H54 (cell line): ENCODE measurements around the gene FAM13C.

Experiments
- DNase-seq: peaks from one replicate; pipeline ENCODE4 v3.0.0; 2011; ENCODE audit warnings: low spot score, mixed read lengths; ENCODE audit not compliant: insufficient read length
- FAIRE-seq: peaks from 3 replicates; lab custom pipeline; 2011; peaks lifted over from hg19 to GRCh38; lab: Jason Lieb, UNC
- POLR2A ChIP-seq: IDR thresholded peaks from 2 replicates; pipeline ENCODE4 v1.6.1; 2011; ENCODE audit warnings: low read depth, mild to moderate bottlenecking, low read length

Gene FAM13C

DNA sequence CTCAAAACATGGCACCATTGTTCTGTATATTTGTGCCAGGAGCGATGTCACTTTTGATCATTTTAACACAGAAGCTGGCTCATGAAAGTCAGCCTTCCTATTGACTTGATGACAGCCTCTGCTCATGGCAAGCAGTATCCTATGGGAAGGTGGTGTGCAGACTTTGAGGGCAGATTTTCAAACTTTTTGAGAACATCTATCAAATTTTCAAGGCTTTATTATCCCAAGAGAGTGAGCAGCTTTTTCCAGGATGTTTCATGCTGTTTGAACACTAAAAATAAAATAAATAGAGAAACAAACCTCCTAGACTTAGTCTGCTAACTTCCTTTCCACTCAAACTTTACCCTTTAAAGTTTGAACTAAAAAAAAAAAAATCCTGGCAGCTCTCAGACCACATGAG is 20.3 kb downstream of the FAM13C start:
- TF ChIP-seq POLR2A = no peak
- no peak for FAIRE-seq
- no peak for DNase-seq

DNA sequence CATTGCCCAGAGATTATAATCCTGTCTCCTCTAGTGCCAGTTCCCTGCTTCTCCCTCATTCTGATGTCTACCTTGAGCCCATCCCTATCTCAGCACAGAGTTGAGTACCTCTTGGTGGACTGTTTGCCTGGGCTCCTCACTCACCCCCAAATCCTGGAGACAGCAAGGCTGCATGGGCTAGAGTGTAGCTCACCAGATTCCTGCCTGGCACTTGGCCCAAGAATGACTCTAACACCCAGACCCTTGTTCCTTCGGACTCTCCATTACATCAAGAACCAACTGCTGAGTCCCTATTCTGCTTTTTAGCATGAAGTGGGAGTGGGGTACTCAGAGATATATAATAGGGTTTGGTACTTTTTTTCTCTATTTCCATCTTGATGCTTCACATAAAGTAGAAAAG is 22.1 kb downstream of the FAM13C start:
- no peak for DNase-seq
- TF ChIP-seq POLR2A = no peak
- no peak for FAIRE-seq

DNA sequence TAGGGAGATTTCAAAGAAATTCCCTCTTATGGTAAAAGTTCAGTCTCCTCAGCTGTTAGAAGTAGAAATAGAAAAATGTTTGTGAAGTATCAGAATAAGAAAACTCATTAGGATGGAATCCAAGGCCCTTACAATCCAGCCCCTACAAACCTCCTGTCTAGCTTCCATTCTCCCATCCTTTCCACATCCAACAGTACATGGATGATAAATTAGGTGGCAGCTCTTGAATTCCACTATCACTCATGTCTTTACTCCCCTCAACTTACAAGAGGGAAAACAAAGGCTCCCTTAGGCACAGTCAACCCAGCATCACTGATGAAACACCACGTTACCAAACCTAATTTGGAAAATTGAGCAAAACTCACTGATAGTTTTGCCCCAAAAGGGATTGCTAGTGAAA is 23.0 kb downstream of the FAM13C start:
- TF ChIP-seq POLR2A = no peak
- no peak for DNase-seq
- FAIRE-seq = no peak

DNA sequence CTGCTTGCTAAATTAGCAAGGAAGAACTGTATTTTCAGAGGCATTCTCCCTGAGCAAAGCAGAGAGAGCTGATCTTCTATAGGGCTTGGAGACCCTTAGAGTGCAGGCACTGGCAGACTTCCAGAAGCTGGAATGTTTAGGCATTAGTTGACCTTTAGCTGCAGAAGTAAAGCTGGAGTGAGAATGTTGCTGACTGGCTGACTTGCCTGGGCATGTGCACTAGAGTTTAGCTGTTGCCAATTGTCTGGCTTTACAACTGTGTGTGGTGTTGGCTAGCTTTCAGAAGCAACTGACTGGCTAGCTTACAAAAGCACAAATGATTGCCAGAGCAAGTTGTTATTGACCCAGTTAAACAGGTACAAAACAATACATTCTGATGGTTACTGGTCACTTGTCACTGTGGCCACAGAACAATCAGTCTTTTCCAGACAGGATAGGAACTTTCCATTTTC is 25.1 kb downstream of the FAM13C start:
- DNase-seq (no peak), FAIRE-seq (no peak)
- no peak for TF ChIP-seq POLR2A

DNA sequence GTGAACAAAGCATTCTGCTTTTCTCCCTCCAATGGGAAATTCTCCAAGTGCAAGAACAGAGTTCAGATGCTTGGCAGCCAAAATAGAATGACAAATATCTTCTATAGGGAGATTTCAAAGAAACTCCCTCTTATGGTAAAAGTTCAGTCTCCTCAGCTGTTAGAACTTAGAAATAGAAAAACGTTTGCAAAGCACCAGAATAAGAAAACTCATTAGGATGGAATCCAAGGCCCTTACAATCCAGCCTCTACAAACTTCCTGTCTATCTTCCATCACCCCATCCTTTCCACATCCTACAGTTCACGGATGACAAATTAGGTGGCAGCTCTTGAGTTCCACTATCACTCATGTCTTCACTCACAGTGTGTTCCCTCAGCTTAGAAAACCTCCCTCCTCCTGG is 25.7 kb downstream of the FAM13C start:
- no peak for FAIRE-seq
- DNase-seq = no peak
- TF ChIP-seq POLR2A = no peak

DNA sequence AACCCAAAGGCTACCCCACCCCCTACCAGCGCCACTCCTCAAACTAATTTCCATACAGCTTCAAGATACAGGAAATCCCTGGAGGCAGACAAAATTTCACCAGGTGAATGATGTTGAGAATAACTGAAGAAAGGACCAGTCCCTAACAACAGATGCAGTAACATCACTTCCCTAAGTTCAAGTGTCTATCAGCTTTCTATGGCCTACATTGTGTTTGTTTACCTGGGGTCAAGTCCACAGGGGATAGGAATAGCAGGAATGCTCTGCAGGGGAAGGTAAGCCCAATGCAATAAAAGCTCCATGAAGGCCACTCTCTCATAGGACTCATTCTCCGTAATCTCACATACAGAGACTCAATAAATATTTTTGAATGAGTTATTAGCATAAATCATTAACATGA is 26.9 kb downstream of the FAM13C start:
- no peak for FAIRE-seq
- no peak for TF ChIP-seq POLR2A
- no peak for DNase-seq

DNA sequence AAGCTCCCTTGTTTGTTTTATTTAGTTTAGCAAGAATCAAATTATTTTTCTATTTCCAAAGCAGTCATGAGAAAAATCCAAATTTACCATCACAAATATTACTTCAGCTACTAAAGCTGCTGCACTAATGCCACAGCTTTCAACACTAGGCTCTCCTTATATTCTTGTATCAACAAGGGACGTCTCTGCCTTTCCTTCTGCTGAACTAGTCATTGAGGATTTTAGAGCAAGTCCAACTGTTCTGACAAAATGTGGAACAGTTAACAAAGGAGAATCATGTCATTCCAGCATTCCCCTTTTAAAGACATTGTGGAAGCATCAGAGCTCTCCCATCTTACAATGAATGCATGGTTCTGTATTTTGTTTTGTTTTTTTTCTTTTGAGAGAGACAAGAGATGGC is 28.6 kb downstream of the FAM13C start:
- DNase-seq (no peak), FAIRE-seq (no peak)
- TF ChIP-seq POLR2A = no peak

DNA sequence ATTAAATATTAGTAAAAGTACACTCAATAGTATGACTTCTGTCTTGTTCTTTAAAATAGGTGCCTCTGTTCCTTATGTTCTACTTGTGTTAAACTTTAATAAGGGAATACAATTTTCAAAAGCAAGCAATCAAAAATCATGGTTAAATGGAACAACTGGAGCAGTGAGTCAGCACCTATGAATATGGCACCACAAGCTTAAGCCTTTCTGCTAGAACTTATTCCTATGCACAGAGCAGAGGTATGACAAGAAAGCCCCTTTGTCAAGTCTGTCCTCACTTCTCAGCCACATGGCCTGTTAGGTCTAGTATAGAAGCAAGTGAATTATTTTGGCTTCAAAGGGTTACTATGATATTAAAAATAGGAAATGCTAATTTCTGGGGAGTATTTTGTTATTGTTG is 29.8 kb downstream of the FAM13C start:
- FAIRE-seq (no peak), DNase-seq (no peak)
- no peak for TF ChIP-seq POLR2A

DNA sequence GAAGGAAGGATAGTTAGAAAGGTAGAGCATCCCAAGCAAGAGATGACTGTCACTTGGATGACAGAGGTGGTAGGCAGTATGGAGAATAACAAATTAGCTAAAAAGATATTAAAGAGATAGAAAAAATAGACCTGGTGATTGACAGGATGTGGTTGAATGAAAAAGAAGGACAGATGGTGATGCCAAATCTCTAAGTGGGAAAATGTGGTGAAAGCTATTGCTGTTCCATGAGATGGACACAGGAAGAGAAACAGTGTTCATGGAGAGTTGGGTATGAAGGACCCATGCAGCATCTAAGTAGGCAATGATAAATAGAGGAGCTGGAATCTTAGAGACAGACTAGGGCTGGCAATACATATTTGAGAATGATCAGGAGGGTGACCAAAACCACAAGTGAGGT is 30.7 kb downstream of the FAM13C start:
- no peak for TF ChIP-seq POLR2A
- DNase-seq = no peak
- no peak for FAIRE-seq

DNA sequence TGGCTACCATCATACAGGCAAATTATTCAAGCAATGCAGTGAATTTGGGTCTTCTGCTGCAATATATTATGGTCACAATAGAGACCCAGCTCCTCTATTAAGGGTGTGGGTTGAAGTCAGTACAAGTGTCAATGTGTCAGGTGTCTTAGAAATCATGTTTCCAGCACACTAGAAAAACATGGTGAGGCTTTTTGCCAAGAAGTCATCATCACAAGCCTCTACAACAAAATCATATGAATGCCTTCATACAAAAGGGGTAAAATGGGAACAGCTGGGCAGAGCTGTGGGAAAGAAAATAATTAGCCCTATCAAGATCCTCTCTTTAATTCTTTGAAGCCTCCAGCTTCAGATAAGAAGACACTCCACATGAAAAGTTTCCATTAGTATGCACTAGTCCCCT is 37.2 kb downstream of the FAM13C start:
- TF ChIP-seq POLR2A = no peak
- no peak for FAIRE-seq
- no peak for DNase-seq

DNA sequence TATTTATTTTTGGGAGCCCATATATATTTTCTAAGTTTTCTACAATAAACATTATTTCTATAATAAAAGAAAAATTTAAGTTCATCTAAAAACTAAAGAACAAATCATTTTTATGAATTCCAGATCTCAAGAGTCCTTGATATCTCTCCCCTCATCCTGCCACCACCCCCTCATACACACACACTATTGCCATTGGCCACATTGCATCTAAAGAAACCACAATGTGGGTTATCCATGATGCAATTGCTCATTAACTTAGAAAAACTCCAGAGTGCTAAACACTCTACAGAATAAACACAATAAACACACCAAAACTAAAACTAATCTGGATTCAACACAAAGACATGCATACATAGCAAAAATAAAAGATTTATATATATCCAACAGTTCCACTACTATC is 37.8 kb downstream of the FAM13C start:
- TF ChIP-seq POLR2A = no peak
- DNase-seq (no peak), FAIRE-seq (no peak)

DNA sequence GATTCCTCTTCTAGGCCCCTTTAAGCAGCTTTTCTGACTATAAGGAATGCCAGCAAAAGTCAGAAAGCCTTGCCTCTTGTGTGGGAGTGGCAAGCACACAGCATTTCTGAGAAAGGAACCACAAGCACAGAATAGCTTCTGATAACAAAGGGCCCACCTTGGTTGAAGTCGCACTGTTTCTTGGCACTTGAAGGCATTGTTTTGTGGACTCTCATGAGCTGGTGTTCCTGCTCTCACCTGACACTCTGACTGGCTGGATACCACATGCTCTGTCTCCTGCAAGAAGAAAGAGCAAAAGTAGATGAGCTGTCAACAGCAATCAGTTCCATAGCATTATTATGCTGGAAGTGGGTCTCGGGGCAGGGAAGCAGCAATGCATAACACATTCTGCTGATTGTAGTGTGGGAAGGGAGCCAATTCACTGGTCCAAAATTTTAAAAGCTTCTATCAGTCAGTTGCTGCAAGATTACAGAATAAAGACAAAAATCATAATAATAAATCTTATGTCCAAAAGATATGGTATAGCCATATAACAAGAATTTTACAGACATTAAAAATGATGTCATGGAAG is 38.4 kb downstream of the FAM13C start:
- TF ChIP-seq POLR2A = no peak
- DNase-seq = no peak
- FAIRE-seq = no peak

DNA sequence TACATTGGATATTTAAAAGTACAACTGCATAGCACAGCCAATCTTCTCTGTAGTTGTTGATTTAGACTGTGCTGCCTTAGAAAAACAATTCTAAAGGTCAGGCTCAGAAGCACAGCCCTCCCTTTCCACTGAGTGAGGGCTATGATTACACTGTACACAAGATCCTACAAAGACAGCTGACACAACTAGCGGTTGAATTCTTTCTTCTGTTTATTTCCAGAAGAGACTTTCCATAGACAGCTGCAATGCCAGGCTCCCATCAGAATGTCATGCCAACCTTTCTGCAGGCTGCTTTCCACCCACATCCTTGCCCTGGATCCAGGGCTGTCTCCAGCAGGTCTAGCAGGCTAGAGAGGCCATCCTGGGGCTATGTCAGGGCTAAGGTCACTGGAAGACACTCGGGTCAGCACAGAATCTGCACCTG is 39.3 kb downstream of the FAM13C start:
- no peak for FAIRE-seq
- no peak for DNase-seq

DNA sequence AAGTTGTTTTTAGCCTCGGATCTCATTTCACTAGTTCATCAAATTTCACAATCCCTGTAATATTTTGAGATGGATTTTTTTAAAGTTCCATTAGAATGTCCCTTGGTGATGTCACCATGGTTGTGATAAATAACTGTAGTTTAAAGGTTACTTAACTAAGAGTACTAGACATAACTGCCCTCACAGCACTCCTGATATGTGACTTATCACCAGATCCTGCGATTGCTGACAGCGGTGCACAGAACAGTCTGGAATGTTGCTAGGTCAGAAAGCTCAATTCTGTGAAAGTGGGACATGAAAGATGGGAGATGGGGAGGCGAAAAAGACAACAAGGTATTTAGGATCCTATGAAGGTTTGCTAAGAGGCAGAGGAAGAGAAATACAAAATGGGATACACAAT is 40.2 kb downstream of the FAM13C start:
- DNase-seq (no peak), FAIRE-seq (no peak)
- no peak for TF ChIP-seq POLR2A

More for the DNA sequence above, 39.3 kb downstream of the FAM13C start:
- no peak for TF ChIP-seq POLR2A

DNA sequence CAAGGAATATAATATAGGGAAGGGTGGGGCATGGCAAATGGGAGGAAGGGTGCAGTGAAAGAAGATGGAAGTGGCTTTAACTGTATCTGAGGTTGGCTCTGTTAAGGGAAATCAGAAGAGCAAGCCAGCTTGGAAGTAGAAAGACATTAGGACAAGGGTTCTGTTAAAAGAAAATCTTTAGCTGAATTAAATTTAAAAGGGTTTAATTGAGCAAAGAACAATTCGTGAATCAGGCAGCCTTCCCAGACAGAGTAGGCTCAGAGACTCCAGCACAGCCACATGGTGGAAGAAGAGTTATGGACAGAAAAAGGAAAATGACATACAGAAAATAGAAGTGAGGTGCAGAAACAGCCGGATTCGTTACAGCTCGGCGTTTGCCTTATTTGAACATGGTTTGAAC is 42.0 kb downstream of the FAM13C start:
- FAIRE-seq (no peak), DNase-seq (no peak)
- no peak for TF ChIP-seq POLR2A

DNA sequence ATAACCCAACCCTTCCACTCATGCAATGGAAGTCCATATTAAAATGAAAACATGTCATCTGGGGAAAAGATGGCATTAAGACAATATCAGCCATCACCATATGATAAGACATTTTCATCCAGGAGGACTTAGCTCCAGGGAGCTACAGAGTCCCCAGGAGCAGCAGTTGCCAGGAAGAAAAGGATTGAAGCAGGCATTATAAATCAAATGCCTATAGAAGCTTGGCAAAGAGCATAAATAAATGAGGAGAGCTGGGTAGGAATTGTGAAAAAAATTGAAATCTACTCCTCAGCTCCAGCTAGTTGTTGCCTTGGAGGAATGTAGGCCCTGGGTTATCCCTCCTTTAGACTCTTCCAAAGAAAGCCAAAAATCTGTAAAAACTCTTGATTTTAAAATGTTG is 42.5 kb downstream of the FAM13C start:
- no peak for FAIRE-seq
- TF ChIP-seq POLR2A = no peak
- no peak for DNase-seq
